Measurements from ENCODE around the gene GPATCH2. TPM values are rescaled to one million over a fixed set of nuclear protein-coding genes. Genes with fewer than 3 reads are reported as not detected.
"Not testable (repeated sequence)": the region's sequence is repeated elsewhere in the genome, so short reads cannot be mapped to it uniquely, and the experiment has no call there.

The GPATCH2 gene
- total and polyA plus RNA-seq, 4 donors: 5.1 to 17.3 (median 9.8) TPM

DNA sequence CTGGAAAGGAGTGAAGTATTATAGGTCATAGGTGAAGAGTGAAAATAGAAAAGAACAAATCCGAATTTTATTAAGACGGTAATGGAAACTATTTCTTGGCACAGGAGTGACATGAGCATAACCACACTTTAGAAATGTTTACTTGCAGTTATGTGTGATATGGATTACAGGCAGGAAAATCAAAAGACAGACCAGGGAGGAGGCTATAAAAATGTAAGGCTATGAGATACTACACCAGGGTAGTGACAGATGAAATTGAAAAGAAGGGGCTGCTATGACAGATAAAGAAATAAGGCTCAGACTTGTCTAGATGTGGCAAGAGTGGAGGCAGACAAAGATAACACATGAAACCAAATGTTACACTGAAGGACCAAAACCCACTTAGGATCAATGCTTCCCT lies 31.7 kb downstream of the GPATCH2 start:
- intact Hi-C loops (cut with DNase I): no loop called here
- 28 to 35% methylated on average over 2 of the region's 2 CpGs for WGBS, 2 donors

DNA sequence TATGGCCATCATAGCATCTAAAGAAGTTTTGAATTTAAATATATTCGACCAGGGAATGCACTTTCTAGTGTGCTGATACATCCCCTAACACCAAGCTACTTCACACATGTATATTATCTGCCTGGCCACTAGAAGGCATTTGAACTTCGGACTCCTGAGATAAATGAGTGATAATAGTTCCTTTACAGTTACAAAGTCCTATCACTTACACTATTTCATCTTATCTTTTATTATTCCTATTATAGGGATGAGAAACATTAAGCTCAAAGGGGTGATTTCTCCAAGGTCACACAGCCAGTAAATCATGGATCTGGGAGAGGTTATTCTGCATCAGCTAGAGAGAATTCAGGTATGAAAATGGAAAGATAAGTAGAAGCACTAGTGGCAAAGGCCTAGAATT lies 40.3 kb downstream of the GPATCH2 start:
- H3K27ac ChIP-seq (ENCODE audit: low read depth in 1 of 2, low read length in 2 of 2): no peak overlapping the region
- intact Hi-C loops (cut with DNase I): no loop called here
- no peaks in the 10 kb centered on the region for H3K4me1 ChIP-seq (ENCODE audit: control insufficient read depth in 1 of 2, insufficient read depth in 2 of 2, low read length in 2 of 2)
- no peaks in the 10 kb centered on the region for H3K27me3 ChIP-seq (ENCODE audit: control insufficient read depth in 1 of 2, insufficient read depth in 2 of 2, low read length in 1 of 2)
- DNase-seq (no peak), ATAC-seq (ENCODE audit: low FRiP score) (no peak)
- H3K4me3 ChIP-seq (ENCODE audit: low read length in 2 of 2): no peak overlapping the region
- WGBS, 2 donors: 93 to 94% methylated on average over 2 of the region's 2 CpGs
- no peaks in the 10 kb centered on the region for H3K36me3 ChIP-seq (ENCODE audit: control insufficient read depth in 1 of 2, insufficient read depth in 2 of 2, low read length in 1 of 2)
- no peaks in the 10 kb centered on the region for H3K9me3 ChIP-seq (ENCODE audit: control insufficient read depth, low read length)

More for the DNA sequence above, 31.7 kb downstream of the GPATCH2 start:
- H3K9me3 ChIP-seq (ENCODE audit: control insufficient read depth, low read length): no peaks in the 10 kb centered on the region
- H3K36me3 ChIP-seq (ENCODE audit: control insufficient read depth in 1 of 2, insufficient read depth in 2 of 2, low read length in 1 of 2): no peaks in the 10 kb centered on the region
- H3K27me3 ChIP-seq (ENCODE audit: control insufficient read depth in 1 of 2, insufficient read depth in 2 of 2, low read length in 1 of 2): no peaks in the 10 kb centered on the region
- DNase-seq (no peak), ATAC-seq (ENCODE audit: low FRiP score) (no peak)
- H3K4me3 ChIP-seq (ENCODE audit: low read length in 2 of 2): no peak overlapping the region
- no peaks in the 10 kb centered on the region for H3K4me1 ChIP-seq (ENCODE audit: control insufficient read depth in 1 of 2, insufficient read depth in 2 of 2, low read length in 2 of 2)
- H3K27ac ChIP-seq (ENCODE audit: low read depth in 1 of 2, low read length in 2 of 2): no peak overlapping the region

DNA sequence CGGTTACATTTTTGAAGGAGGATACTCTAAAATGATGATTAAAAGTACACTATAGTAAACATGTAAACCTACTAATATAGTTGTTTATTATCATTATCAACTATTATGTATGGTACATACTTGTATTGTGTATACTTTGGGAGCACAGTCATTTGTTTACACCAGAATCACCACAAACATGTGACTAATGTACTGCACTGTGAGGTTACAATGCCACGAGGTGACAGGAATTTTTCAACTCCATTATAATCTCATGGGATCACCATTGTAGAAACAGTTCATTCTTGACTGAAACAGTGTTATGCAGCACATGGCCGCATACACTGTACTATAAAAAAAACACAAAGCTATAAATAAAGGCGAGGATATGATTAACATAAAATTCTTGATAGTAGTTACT lies 44.3 kb downstream of the GPATCH2 start:
- intact Hi-C loops (cut with DNase I): no loop called here
- H3K4me1 ChIP-seq (ENCODE audit: control insufficient read depth in 1 of 2, insufficient read depth in 2 of 2, low read length in 2 of 2): no peaks in the 10 kb centered on the region
- H3K9me3 ChIP-seq (ENCODE audit: control insufficient read depth, low read length): no peaks in the 10 kb centered on the region
- no peak overlapping the region for H3K4me3 ChIP-seq (ENCODE audit: low read length in 2 of 2)
- no peaks in the 10 kb centered on the region for H3K36me3 ChIP-seq (ENCODE audit: control insufficient read depth in 1 of 2, insufficient read depth in 2 of 2, low read length in 1 of 2)
- H3K27me3 ChIP-seq (ENCODE audit: control insufficient read depth in 1 of 2, insufficient read depth in 2 of 2, low read length in 1 of 2): no peaks in the 10 kb centered on the region
- H3K27ac ChIP-seq (ENCODE audit: low read depth in 1 of 2, low read length in 2 of 2): no peak overlapping the region
- DNase-seq: no peak
- WGBS, 2 donors: 52 to 57% methylated on average over 4 of the region's 4 CpGs
- no peak for ATAC-seq (ENCODE audit: low FRiP score)

DNA sequence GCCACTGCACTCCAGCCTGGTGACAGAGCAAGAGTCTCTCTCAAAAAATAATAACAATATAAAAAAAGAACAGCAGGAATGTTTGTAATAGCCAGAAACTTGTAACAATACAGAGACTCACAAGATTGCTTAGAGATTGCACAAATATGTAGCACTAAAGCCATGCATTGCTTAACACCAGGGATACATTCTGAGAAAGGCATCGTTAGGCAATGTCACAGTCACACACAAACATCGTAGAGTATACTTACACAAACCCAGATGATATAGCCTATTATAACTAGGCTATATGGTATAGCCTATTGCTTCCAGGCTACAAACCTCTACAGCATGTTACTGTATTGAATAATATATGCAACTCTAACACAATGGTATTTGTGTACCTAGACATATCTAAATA lies 45.3 kb downstream of the GPATCH2 start:
- Histone ChIP-seq H3K27me3 (ENCODE audit: control insufficient read depth in 1 of 2, insufficient read depth in 2 of 2, low read length in 1 of 2) (no peaks in the 10 kb centered on the region), H3K4me3 (ENCODE audit: low read length in 2 of 2) (no peak overlapping the region), H3K9me3 (ENCODE audit: control insufficient read depth, low read length) (no peaks in the 10 kb centered on the region), H3K4me1 (ENCODE audit: control insufficient read depth in 1 of 2, insufficient read depth in 2 of 2, low read length in 2 of 2) (no peaks in the 10 kb centered on the region), H3K27ac (ENCODE audit: low read depth in 1 of 2, low read length in 2 of 2) (no peak overlapping the region), H3K36me3 (ENCODE audit: control insufficient read depth in 1 of 2, insufficient read depth in 2 of 2, low read length in 1 of 2) (peaks cover 0 to 1% of the 10 kb centered on the region in 2 donors)
- DNase-seq (no peak), ATAC-seq (ENCODE audit: low FRiP score) (no peak)
- intact Hi-C loops (cut with DNase I): no loop called here
- 92 to 93% methylated on average over 2 of the region's 2 CpGs for WGBS, 2 donors

DNA sequence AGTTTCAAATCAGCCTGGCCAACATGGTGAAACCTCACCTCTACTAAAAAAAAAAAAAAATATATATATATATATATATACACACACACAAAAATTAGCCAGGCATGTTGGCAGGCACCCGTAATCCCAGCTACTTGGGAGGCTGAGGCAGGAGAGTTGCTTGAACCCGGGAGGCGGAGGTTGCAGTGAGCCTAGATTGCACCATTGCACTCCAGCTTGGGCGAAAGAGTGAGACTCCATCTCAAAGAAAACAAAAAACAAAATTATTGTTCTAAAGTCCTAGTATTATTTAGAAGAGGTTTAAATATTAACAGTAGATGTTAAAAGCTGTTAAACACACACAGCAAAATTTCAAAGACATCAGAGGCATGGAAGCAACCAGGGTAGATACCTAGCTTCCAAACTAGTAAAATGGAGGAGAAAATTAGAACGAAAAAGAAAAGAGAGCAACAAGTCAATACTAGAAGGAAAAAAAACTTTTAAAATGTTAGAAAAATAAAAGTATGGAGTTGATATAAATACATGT lies 46.5 kb downstream of the GPATCH2 start:
- H3K27me3 ChIP-seq (ENCODE audit: control insufficient read depth in 1 of 2, insufficient read depth in 2 of 2, low read length in 1 of 2); H3K27ac ChIP-seq (ENCODE audit: low read depth in 1 of 2, low read length in 2 of 2); ATAC-seq (ENCODE audit: low FRiP score); H3K4me3 ChIP-seq (ENCODE audit: low read length in 2 of 2); DNase-seq; H3K9me3 ChIP-seq (ENCODE audit: control insufficient read depth, low read length); H3K36me3 ChIP-seq (ENCODE audit: control insufficient read depth in 1 of 2, insufficient read depth in 2 of 2, low read length in 1 of 2); H3K4me1 ChIP-seq (ENCODE audit: control insufficient read depth in 1 of 2, insufficient read depth in 2 of 2, low read length in 2 of 2); intact Hi-C loops (cut with DNase I): not testable (repeated sequence)
- WGBS, 2 donors: 96 to 98% methylated on average over 5 of the region's 5 CpGs

DNA sequence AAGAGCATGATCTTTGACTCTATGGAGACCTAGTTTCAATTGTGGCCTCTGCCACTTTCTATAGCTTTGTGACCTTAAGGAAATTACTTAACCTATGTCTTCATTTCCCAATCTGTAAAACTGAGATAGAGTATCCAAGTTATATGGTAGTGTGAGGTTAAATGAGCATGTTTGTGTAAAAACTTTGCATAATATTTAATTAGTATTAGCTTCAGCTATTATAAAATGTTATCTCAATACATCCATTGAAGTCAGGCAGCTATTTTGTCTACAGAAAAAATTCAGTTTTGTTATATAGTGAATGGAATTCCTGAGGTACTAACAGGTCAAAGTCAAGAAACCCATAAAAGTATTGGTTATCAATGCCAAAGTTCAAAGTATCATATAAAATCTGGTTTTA lies 53.6 kb downstream of the GPATCH2 start:
- Histone ChIP-seq H3K4me1 (ENCODE audit: control insufficient read depth in 1 of 2, insufficient read depth in 2 of 2, low read length in 2 of 2) (no peaks in the 10 kb centered on the region), H3K4me3 (ENCODE audit: low read length in 2 of 2) (no peak overlapping the region), H3K36me3 (ENCODE audit: control insufficient read depth in 1 of 2, insufficient read depth in 2 of 2, low read length in 1 of 2) (peaks cover 0 to 4% of the 10 kb centered on the region in 2 donors), H3K9me3 (ENCODE audit: control insufficient read depth, low read length) (no peaks in the 10 kb centered on the region), H3K27me3 (ENCODE audit: control insufficient read depth in 1 of 2, insufficient read depth in 2 of 2, low read length in 1 of 2) (no peaks in the 10 kb centered on the region), H3K27ac (ENCODE audit: low read depth in 1 of 2, low read length in 2 of 2) (no peak overlapping the region)
- intact Hi-C loops (cut with DNase I): no loop called here
- DNase-seq: no peak
- no peak for ATAC-seq (ENCODE audit: low FRiP score)

DNA sequence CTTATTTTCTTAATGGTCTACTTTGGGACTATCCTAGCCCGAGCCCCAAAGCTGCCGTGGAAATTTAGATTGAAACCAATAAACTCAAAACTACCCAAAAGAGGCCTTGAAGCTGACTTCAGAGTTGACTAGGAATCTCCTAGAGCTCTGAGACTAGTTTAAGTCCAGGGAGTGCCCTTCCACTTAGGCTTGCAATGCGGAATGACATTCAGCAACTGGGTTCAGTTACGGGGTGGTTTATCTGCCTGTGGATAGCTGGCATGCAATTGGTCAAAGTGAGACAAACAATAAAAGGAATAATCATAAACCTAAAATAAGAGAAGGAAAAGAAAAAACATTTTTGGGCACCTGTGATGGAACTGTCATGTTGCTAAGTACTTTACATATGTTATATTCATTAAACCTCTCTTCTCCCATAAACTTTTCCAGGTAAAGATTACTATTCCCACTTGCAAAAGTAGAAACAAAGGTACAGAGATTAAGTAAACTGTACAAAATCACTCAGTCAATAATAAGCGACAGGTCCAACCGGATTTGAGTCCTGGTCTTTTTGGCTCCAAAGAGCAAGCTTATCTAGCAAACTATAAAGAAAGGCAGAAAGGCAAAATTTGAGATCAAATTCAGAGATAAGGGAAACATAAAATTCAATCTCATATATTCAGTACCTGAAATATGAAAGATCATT lies 56.5 kb downstream of the GPATCH2 start:
- intact Hi-C loops (cut with DNase I): no loop called here
- 94% methylated on average over 6 of the region's 6 CpGs for WGBS, 2 donors
- ATAC-seq (ENCODE audit: low FRiP score) (no peak), DNase-seq (no peak)
- Histone ChIP-seq H3K4me1 (ENCODE audit: control insufficient read depth in 1 of 2, insufficient read depth in 2 of 2, low read length in 2 of 2) (no peaks in the 10 kb centered on the region), H3K36me3 (ENCODE audit: control insufficient read depth in 1 of 2, insufficient read depth in 2 of 2, low read length in 1 of 2) (peaks cover 0 to 3% of the 10 kb centered on the region in 2 donors), H3K27me3 (ENCODE audit: control insufficient read depth in 1 of 2, insufficient read depth in 2 of 2, low read length in 1 of 2) (no peaks in the 10 kb centered on the region), H3K4me3 (ENCODE audit: low read length in 2 of 2) (no peak overlapping the region), H3K27ac (ENCODE audit: low read depth in 1 of 2, low read length in 2 of 2) (no peak overlapping the region), H3K9me3 (ENCODE audit: control insufficient read depth, low read length) (no peaks in the 10 kb centered on the region)

GRCh38 chr1:217569021-217569420 lies 61.9 kb downstream of the GPATCH2 start:
- Histone ChIP-seq H3K27ac (ENCODE audit: low read depth in 1 of 2, low read length in 2 of 2) (no peak overlapping the region), H3K4me3 (ENCODE audit: low read length in 2 of 2) (no peak overlapping the region), H3K27me3 (ENCODE audit: control insufficient read depth in 1 of 2, insufficient read depth in 2 of 2, low read length in 1 of 2) (no peaks in the 10 kb centered on the region), H3K4me1 (ENCODE audit: control insufficient read depth in 1 of 2, insufficient read depth in 2 of 2, low read length in 2 of 2) (no peaks in the 10 kb centered on the region), H3K9me3 (ENCODE audit: control insufficient read depth, low read length) (no peaks in the 10 kb centered on the region), H3K36me3 (ENCODE audit: control insufficient read depth in 1 of 2, insufficient read depth in 2 of 2, low read length in 1 of 2) (no peaks in the 10 kb centered on the region)
- no peak for ATAC-seq (ENCODE audit: low FRiP score)
- 76% methylated on average over 2 of the region's 2 CpGs for WGBS, 2 donors
- intact Hi-C loops (cut with DNase I): no loop called here
- DNase-seq: no peak

GRCh38 chr1:217568200-217568599 lies 62.7 kb downstream of the GPATCH2 start:
- 85 to 91% methylated on average over 4 of the region's 4 CpGs for WGBS, 2 donors

More at GRCh38 chr1:217568200-217568599, 62.7 kb downstream of the GPATCH2 start:
- no peaks in the 10 kb centered on the region for H3K27me3 ChIP-seq (ENCODE audit: control insufficient read depth in 1 of 2, insufficient read depth in 2 of 2, low read length in 1 of 2)
- no peak overlapping the region for H3K27ac ChIP-seq (ENCODE audit: low read depth in 1 of 2, low read length in 2 of 2)
- ATAC-seq (ENCODE audit: low FRiP score) (no peak), DNase-seq (no peak)
- H3K36me3 ChIP-seq (ENCODE audit: control insufficient read depth in 1 of 2, insufficient read depth in 2 of 2, low read length in 1 of 2): no peaks in the 10 kb centered on the region
- intact Hi-C loops (cut with DNase I): no loop called here
- H3K9me3 ChIP-seq (ENCODE audit: control insufficient read depth, low read length): no peaks in the 10 kb centered on the region
- no peaks in the 10 kb centered on the region for H3K4me1 ChIP-seq (ENCODE audit: control insufficient read depth in 1 of 2, insufficient read depth in 2 of 2, low read length in 2 of 2)
- no peak overlapping the region for H3K4me3 ChIP-seq (ENCODE audit: low read length in 2 of 2)

All from aorta (tissue), 5 donors.